Heart left ventricle (tissue), 16 donors: ENCODE results near the gene HSF4. TPM values are rescaled to one million over a fixed set of nuclear protein-coding genes. Genes with fewer than 3 reads are reported as not detected.
"Not testable (repeated sequence)": the region's sequence is repeated elsewhere in the genome, so short reads cannot be mapped to it uniquely, and the experiment has no call there.

ENCODE experiments used
- ATAC-seq, 4 donors: fragments of 200-7000 bp; cut with Tn5 transposase; one replicate each; pipeline ENCODE4 v1.9.1; 2020 to 2022; ENCODE audit warnings: moderate library complexity in 4 of 4, mild to moderate bottlenecking in 3 of 4, moderate number of reproducible peaks in 1 of 4
- DNase-seq, 5 donors: peaks; one replicate each; pipeline ENCODE4 v3.0.0-alpha.2; 2020
- H3K27ac ChIP-seq, 12 donors: fragments of 200-600 bp; sonication (generic) in 4 of 12; one replicate each; pipeline versions ENCODE4 v1.5.0 to v1.8.0; 2016 to 2022; ENCODE audit warnings: mild to moderate bottlenecking in 2 of 12
- H3K27me3 ChIP-seq, 9 donors: fragments of 200-600 bp; sonication (generic) in 2 of 9; one replicate each; pipeline versions ENCODE4 v1.5.1 to v1.8.0; 2016 to 2022; ENCODE audit warnings: mild to moderate bottlenecking in 3 of 9
- H3K36me3 ChIP-seq, 9 donors: fragments of 200-600 bp; sonication (generic) in 2 of 9; one replicate each; pipeline versions ENCODE4 v1.5.0 to v1.8.0; 2018 to 2022; ENCODE audit warnings: mild to moderate bottlenecking in 2 of 9
- H3K4me1 ChIP-seq, 12 donors: fragments of 200-600 bp; sonication (generic) in 4 of 12; one replicate each; pipeline versions ENCODE4 v1.5.0 to v1.8.0; 2016 to 2022; ENCODE audit warnings: mild to moderate bottlenecking in 3 of 12
- H3K4me3 ChIP-seq, 12 donors: fragments of 200-600 bp; sonication (generic) in 4 of 12; one replicate each; pipeline versions ENCODE4 v1.5.0 to v1.8.0; 2017 to 2022; ENCODE audit warnings: mild to moderate bottlenecking in 9 of 12, moderate library complexity in 4 of 12
- H3K9me3 ChIP-seq, 12 donors: fragments of 200-600 bp; sonication (generic) in 4 of 12; one replicate each; pipeline versions ENCODE4 v1.5.0 to v1.8.0; 2016 to 2022; ENCODE audit warnings: mild to moderate bottlenecking in 1 of 12
- POLR2A ChIP-seq, 2 donors: fragments of 450-650 bp; IDR thresholded peaks; one replicate each; pipeline ENCODE4 v1.6.1; 2017; ENCODE audit warnings: antibody characterized with exemption in 2 of 2, mild to moderate bottlenecking in 2 of 2, moderate library complexity in 2 of 2
- WGBS, 4 donors: extraction: QIAGEN DNeasy Blood & Tissue Kit in 2 of 4; methylation state at CpG; one replicate each; pipeline versions ENCODE4 v1.1.5 to v1.1.7; 2013 to 2018; 5-methylcytosine and 5-hydroxymethylcytosine counted together
- intact Hi-C, 10 donors: fragments of 100-400 bp; cut with DNase I; formaldehyde crosslinking; loops; one replicate each; pipeline versions ENCODE4 v1.11.1 to v1.14.2; 2022
- polyA plus RNA-seq, 2 donors: library from polyadenylated mRNA; stranded (reverse); fragments of 200-250 nt; gene quantifications; one replicate each; pipeline ENCODE4 v1.2.3, GENCODE V29; 2013
- total RNA-seq, 9 donors: library from RNA; depleted of rRNA in 2 of 9; stranded (reverse); fragments of >200 nt in 2 of 9; fragmentation: NEBNext Ultra II Directional in 3 of 9; extraction: Animal tissue kit (Norgen Biotek cat#: 25700) in 3 of 9; gene quantifications; one replicate each; pipeline versions ENCODE4 v1.1.0 to v1.2.4, GENCODE V29; 2016 to 2023
- TF ChIP-seq, protein P1 (sequence below), 12 donors: fragments of 200-600 bp; sonication (generic) in 4 of 12; IDR thresholded peaks; one replicate each; pipeline versions ENCODE4 v1.5.0 to v1.8.0; 2018 to 2022; ENCODE audit warnings: antibody characterized with exemption in 12 of 12, mild to moderate bottlenecking in 5 of 12
- donor health status: ischemic (EF 13 %, LVEDD 7.1; RV severe dilation, severe dysfunction).
- donor health status: healthy with polysubstance abuse.
- donor health status: DM: no; HTN: yes; CAD: no.
- donor health status: DM: no; HTN: no; CAD: no.
- donor health status: ischemic (EF 25% LVEDD 6.9; RV normal size, moderate dysfunction).
- donor health status: ischemic (EF 25% LVEDD 5.7; RV mildly dilated, moderate dysfunction).
- donor health status: healthy.
- donor health status: DM: yes; HTN: yes; CAD: no.
- donor health status: ischemic (EF 35%, LVEDD 5.7; RV mildly dilated, moderate dysfunction).
- donor health status: nonischemic (EF 11% LVEDD 7.7; RV severe dilation, severe dysfunction).
- donor health status: DM: yes; HTN: yes; CAD: no.
- donor health status: PGD.
- donor health status: ischemic (EF 29% LVEDD 5.4; RV normal size, mild dysfunction).
- donor health status: nonischemic (EF 23%, LVEDD 6.1; RV moderate dilation, normal function).

HSF4 gene
- total and polyA plus RNA-seq, 11 donors, result 5.9 to 62.5 (median 35.4) TPM

- H3K27ac ChIP-seq, result no peak overlapping the region
- H3K4me3 ChIP-seq, result no peak overlapping the region
- TF ChIP-seq POLR2A (IDR thresholded peaks at IDR 0.05), result no peak
- TF ChIP-seq, protein P1, sequence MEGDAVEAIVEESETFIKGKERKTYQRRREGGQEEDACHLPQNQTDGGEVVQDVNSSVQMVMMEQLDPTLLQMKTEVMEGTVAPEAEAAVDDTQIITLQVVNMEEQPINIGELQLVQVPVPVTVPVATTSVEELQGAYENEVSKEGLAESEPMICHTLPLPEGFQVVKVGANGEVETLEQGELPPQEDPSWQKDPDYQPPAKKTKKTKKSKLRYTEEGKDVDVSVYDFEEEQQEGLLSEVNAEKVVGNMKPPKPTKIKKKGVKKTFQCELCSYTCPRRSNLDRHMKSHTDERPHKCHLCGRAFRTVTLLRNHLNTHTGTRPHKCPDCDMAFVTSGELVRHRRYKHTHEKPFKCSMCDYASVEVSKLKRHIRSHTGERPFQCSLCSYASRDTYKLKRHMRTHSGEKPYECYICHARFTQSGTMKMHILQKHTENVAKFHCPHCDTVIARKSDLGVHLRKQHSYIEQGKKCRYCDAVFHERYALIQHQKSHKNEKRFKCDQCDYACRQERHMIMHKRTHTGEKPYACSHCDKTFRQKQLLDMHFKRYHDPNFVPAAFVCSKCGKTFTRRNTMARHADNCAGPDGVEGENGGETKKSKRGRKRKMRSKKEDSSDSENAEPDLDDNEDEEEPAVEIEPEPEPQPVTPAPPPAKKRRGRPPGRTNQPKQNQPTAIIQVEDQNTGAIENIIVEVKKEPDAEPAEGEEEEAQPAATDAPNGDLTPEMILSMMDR (IDR thresholded peaks at IDR 0.05), result no peak
- H3K27me3 ChIP-seq, result no peaks in the 10 kb centered on the region
- WGBS, 4 donors, result 85 to 89% (median 88%) methylated on average over 13 of the region's 13 CpGs
- no peak for ATAC-seq
- H3K36me3 ChIP-seq, result peaks cover 0 to 40% (median 22%) of the 10 kb centered on the region in 9 donors
- no peaks in the 10 kb centered on the region for H3K9me3 ChIP-seq
- DNase-seq, result no peak
- peaks cover 0 to 46% (median 5%) of the 10 kb centered on the region in 12 donors for H3K4me1 ChIP-seq
- intact Hi-C loops, result loop anchor here in 2 of 10 donors (10.0 kb wide), 2 partner anchors 58 to 82 kb away; partner anchors contain the start of gene NOL3 (in 1 of the 2)
Measured at GRCh38 chr16:67116388-67117311, 47.9 kb upstream of the HSF4 start.

GRCh38 chr16:67117716-67118115 lies 46.8 kb upstream of the HSF4 start:
- 94 to 98% (median 96%) methylated on average over 9 of the region's 9 CpGs for WGBS, 4 donors
- ATAC-seq (no peak), DNase-seq (no peak)
- no peaks in the 10 kb centered on the region for H3K27me3 ChIP-seq
- H3K36me3 ChIP-seq, result peaks cover 0 to 44% (median 32%) of the 10 kb centered on the region in 9 donors
- peaks cover 0 to 37% (median 0%) of the 10 kb centered on the region in 12 donors for H3K4me1 ChIP-seq
- no peaks in the 10 kb centered on the region for H3K9me3 ChIP-seq
- H3K27ac ChIP-seq, result no peak overlapping the region
- no peak overlapping the region for H3K4me3 ChIP-seq
- TF ChIP-seq, protein P1 (IDR thresholded peaks at IDR 0.05), result no peak
- TF ChIP-seq POLR2A (IDR thresholded peaks at IDR 0.05), result no peak
- intact Hi-C loops, result loop anchor here in 2 of 10 donors (10.0 kb wide), 2 partner anchors 57 to 83 kb away; partner anchors contain the start of gene NOL3 (in 1 of the 2)

DNA sequence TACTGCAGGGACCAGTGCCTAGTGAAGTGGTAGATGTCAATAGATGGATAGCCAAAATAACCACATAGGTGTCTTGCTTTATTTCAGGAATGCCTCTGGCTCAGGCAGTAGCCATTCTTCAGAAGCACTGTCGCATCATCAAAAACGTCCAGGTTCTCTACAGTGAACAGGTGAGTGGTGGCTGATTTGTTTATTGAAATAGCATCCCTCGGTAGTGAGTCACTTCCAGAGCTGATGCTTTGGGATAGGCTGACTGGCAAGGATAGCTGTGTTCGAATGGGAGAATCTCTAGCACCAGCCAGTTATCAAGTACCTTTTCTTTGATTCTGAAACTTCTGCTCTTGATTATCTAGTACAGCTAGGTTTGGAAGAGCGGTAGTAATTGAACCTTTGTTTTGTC lies 44.5 kb upstream of the HSF4 start:
- no peak for DNase-seq
- no peak overlapping the region for H3K27ac ChIP-seq
- no peaks in the 10 kb centered on the region for H3K27me3 ChIP-seq
- no peak for ATAC-seq
- peaks cover 0 to 26% (median 0%) of the 10 kb centered on the region in 12 donors for H3K4me1 ChIP-seq
- WGBS, 4 donors, result 85 to 90% (median 87%) methylated on average over 5 of the region's 5 CpGs
- H3K36me3 ChIP-seq, result peaks cover 0 to 67% (median 50%) of the 10 kb centered on the region in 9 donors
- intact Hi-C loops, result no loop called here
- H3K4me3 ChIP-seq, result no peak overlapping the region
- H3K9me3 ChIP-seq, result no peaks in the 10 kb centered on the region
- no peak for TF ChIP-seq POLR2A (IDR thresholded peaks at IDR 0.05)
- TF ChIP-seq, protein P1 (IDR thresholded peaks at IDR 0.05), result no peak

DNA sequence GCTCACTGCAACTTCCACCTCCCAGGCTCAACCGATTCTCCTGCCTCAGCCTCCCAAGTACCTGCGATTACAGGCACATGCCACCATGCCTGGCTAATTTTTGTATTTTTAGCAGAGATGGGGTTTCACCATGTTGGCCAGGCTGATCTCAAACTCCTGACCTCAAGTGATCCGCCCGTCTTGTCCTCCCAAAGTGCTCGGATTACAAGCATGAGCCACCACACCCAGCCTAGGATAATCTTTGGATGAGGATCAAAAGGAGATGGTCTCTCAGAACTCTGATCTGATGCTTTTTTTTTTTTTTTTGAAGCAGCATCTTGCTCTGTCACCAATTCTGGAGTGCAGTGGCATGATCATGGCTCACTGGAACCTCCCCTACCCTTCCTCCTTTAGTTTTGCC lies 41.7 kb upstream of the HSF4 start:
- H3K36me3 ChIP-seq, result peaks cover 0 to 84% (median 61%) of the 10 kb centered on the region in 9 donors

More for the DNA sequence above, 41.7 kb upstream of the HSF4 start:
- DNase-seq, H3K4me1 ChIP-seq, H3K9me3 ChIP-seq, H3K27ac ChIP-seq, H3K4me3 ChIP-seq, intact Hi-C loops, H3K27me3 ChIP-seq, ATAC-seq: not testable (repeated sequence)
- 95 to 100% (median 98%) methylated on average over 5 of the region's 5 CpGs for WGBS, 4 donors
